Measurements from ENCODE around the gene HAPLN1. TPM values are rescaled to one million over a fixed set of nuclear protein-coding genes. Genes with fewer than 3 reads are reported as not detected.

HAPLN1 gene
- total and polyA plus RNA-seq, 4 donors: 0.03 to 1.5 (median 0.15) TPM

DNA sequence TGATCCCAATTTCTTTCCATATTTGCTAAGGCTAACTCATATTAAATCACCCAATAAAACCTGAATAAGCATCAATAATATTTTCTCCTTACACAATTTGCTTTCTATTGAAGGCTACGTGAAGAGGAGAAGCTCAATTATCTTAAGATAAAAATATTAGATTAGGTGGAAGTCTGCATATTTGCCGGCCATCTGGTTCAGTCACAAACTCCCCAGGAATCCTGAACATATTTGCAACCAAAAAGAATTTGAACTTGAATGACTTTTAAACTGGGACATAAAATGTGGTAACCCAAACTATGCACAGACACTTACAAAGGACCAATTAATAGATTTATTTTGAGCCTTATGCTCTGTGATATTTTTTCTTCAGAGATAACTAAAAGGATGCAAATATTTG is 92.3 kb downstream of the HAPLN1 start:
- Histone ChIP-seq H3K36me3 (ENCODE audit: control insufficient read depth in 4 of 4, insufficient read depth in 4 of 4, low read length in 4 of 4) (no peaks in the 10 kb centered on the region), H3K27me3 (ENCODE audit: control insufficient read depth in 3 of 3, insufficient read depth in 3 of 3, low read length in 2 of 3) (no peaks in the 10 kb centered on the region), H3K4me1 (ENCODE audit: control insufficient read depth in 5 of 5, insufficient read depth in 5 of 5, low read length in 5 of 5) (no peaks in the 10 kb centered on the region), H3K4me3 (no peak overlapping the region), H3K27ac (ENCODE audit: low read depth in 1 of 2, low read length in 1 of 2) (no peak overlapping the region), H3K9ac (ENCODE audit: insufficient read depth in 1 of 2, low read length in 2 of 2) (no peak overlapping the region), H3K9me3 (ENCODE audit: control insufficient read depth in 4 of 4, insufficient read depth in 3 of 4, low read length in 3 of 4) (no peaks in the 10 kb centered on the region)
- DNase-seq (no peak), ATAC-seq (ENCODE audit: insufficient read depth, low FRiP score) (no peak)
- TF ChIP-seq, protein P1, sequence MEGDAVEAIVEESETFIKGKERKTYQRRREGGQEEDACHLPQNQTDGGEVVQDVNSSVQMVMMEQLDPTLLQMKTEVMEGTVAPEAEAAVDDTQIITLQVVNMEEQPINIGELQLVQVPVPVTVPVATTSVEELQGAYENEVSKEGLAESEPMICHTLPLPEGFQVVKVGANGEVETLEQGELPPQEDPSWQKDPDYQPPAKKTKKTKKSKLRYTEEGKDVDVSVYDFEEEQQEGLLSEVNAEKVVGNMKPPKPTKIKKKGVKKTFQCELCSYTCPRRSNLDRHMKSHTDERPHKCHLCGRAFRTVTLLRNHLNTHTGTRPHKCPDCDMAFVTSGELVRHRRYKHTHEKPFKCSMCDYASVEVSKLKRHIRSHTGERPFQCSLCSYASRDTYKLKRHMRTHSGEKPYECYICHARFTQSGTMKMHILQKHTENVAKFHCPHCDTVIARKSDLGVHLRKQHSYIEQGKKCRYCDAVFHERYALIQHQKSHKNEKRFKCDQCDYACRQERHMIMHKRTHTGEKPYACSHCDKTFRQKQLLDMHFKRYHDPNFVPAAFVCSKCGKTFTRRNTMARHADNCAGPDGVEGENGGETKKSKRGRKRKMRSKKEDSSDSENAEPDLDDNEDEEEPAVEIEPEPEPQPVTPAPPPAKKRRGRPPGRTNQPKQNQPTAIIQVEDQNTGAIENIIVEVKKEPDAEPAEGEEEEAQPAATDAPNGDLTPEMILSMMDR (IDR thresholded peaks at IDR 0.05; ENCODE audit: control extremely low read depth, extremely low read depth): no peak
- WGBS, 2 donors: 56 to 80% methylated on average over 2 of the region's 2 CpGs

DNA sequence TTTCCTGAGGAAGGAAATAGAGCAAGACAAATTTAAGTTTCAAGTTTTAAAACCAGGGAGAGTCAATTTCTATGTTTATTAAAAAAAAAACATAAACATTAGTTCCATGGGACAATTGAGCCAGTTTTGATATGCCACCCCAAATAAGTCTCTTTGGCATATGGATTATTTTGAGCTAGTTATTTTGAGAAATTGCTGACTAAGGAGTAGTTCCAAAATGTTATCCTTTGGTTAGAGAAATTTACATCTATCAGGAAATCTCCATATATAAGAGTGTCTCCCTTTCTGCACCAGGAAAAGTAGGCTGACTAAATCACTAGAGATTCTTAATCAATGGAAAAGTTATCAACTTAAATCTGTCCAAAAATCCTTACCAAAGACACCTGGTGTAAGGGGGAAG is 105.8 kb downstream of the HAPLN1 start:
- Histone ChIP-seq H3K4me3 (no peak overlapping the region), H3K36me3 (ENCODE audit: control insufficient read depth in 4 of 4, insufficient read depth in 4 of 4, low read length in 4 of 4) (no peaks in the 10 kb centered on the region), H3K9me3 (ENCODE audit: control insufficient read depth in 4 of 4, insufficient read depth in 3 of 4, low read length in 3 of 4) (peaks cover 0 to 11% (median 3%) of the 10 kb centered on the region in 4 donors), H3K27me3 (ENCODE audit: control insufficient read depth in 3 of 3, insufficient read depth in 3 of 3, low read length in 2 of 3) (no peaks in the 10 kb centered on the region), H3K9ac (ENCODE audit: insufficient read depth in 1 of 2, low read length in 2 of 2) (no peak overlapping the region), H3K27ac (ENCODE audit: low read depth in 1 of 2, low read length in 1 of 2) (no peak overlapping the region), H3K4me1 (ENCODE audit: control insufficient read depth in 5 of 5, insufficient read depth in 5 of 5, low read length in 5 of 5) (peaks cover 0 to 5% (median 0%) of the 10 kb centered on the region in 5 donors)
- ATAC-seq (ENCODE audit: insufficient read depth, low FRiP score) (no peak), DNase-seq (no peak)
- TF ChIP-seq, protein P1 (IDR thresholded peaks at IDR 0.05; ENCODE audit: control extremely low read depth, extremely low read depth): no peak

DNA sequence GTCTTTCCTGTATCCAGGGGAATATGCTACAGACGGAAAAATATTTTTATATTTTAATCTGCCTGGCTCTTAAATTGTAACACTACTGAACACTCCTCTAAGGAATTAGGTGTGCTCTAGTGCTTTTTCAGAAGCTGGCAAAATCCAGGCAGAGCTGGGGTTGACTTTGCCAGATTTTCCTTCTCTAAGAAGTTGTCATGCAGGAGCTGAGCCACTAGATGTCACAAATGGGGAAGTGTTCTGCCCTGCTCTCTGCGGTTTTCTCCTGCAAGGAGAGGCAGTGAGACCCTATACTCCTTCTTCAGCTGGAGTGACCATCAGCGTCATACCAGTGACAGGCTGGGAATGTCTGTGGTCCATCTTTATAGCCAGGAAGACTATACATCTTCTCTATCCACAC is 112.5 kb downstream of the HAPLN1 start:
- H3K9ac ChIP-seq (ENCODE audit: insufficient read depth in 1 of 2, low read length in 2 of 2): no peak overlapping the region
- no peaks in the 10 kb centered on the region for H3K9me3 ChIP-seq (ENCODE audit: control insufficient read depth in 4 of 4, insufficient read depth in 3 of 4, low read length in 3 of 4)
- 2 to 12% methylated on average over 3 of the region's 3 CpGs for WGBS, 2 donors
- no peak overlapping the region for H3K27ac ChIP-seq (ENCODE audit: low read depth in 1 of 2, low read length in 1 of 2)
- no peaks in the 10 kb centered on the region for H3K36me3 ChIP-seq (ENCODE audit: control insufficient read depth in 4 of 4, insufficient read depth in 4 of 4, low read length in 4 of 4)
- DNase-seq (peak; percentile 58 to 79 (median 62)), ATAC-seq (ENCODE audit: insufficient read depth, low FRiP score) (no peak)
- H3K27me3 ChIP-seq (ENCODE audit: control insufficient read depth in 3 of 3, insufficient read depth in 3 of 3, low read length in 2 of 3): no peaks in the 10 kb centered on the region
- H3K4me3 ChIP-seq: no peak overlapping the region
- TF ChIP-seq, protein P1 (IDR thresholded peaks at IDR 0.05; ENCODE audit: control extremely low read depth, extremely low read depth): no peak
- H3K4me1 ChIP-seq (ENCODE audit: control insufficient read depth in 5 of 5, insufficient read depth in 5 of 5, low read length in 5 of 5): no peaks in the 10 kb centered on the region

DNA sequence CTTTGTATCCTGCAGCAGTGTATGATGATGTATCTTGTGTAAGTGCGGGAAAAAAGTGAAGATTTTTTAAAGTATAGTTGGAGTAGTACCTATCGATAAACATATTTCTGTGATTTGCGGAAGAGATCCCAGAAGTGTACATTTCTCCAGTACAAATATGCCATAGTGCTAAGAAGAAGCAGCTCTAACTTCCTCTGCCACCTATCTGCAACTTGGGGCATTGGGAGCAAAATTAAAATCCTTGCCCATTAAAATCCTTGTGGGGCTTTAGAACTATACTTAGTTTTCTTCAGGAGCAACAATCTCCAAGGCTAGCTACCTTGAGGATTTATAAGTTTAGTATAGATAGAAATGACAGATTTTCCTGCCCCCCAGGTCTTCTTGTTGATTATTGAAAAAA is 125.4 kb downstream of the HAPLN1 start:
- Histone ChIP-seq H3K27me3 (ENCODE audit: control insufficient read depth in 3 of 3, insufficient read depth in 3 of 3, low read length in 2 of 3) (no peaks in the 10 kb centered on the region), H3K9me3 (ENCODE audit: control insufficient read depth in 4 of 4, insufficient read depth in 3 of 4, low read length in 3 of 4) (no peaks in the 10 kb centered on the region), H3K9ac (ENCODE audit: insufficient read depth in 1 of 2, low read length in 2 of 2) (no peak overlapping the region), H3K4me3 (no peak overlapping the region), H3K36me3 (ENCODE audit: control insufficient read depth in 4 of 4, insufficient read depth in 4 of 4, low read length in 4 of 4) (no peaks in the 10 kb centered on the region), H3K4me1 (ENCODE audit: control insufficient read depth in 5 of 5, insufficient read depth in 5 of 5, low read length in 5 of 5) (no peaks in the 10 kb centered on the region), H3K27ac (ENCODE audit: low read depth in 1 of 2, low read length in 1 of 2) (no peak overlapping the region)
- DNase-seq (no peak), ATAC-seq (ENCODE audit: insufficient read depth, low FRiP score) (no peak)
- TF ChIP-seq, protein P1 (IDR thresholded peaks at IDR 0.05; ENCODE audit: control extremely low read depth, extremely low read depth): no peak
- WGBS, 2 donors: 97 to 98% methylated on average over 3 of the region's 3 CpGs
